ENCODE results near the gene MED26. TPM values are rescaled to one million over a fixed set of nuclear protein-coding genes. Genes with fewer than 3 reads are reported as not detected.
"Not testable (repeated sequence)": the region's sequence is repeated elsewhere in the genome, so short reads cannot be mapped to it uniquely, and the experiment has no call there.

Gene MED26
- total RNA-seq (10 to 100 TPM in 2 of 5 donors, 1 to 10 TPM in 2, under 1 TPM in 1; 0.58 to 41.7 (median 6.2) TPM), polyA plus RNA-seq (1 to 10 TPM; 2.9 to 4.8 (median 3.8) TPM)
- long read RNA-seq, donor 1, partial matches to known transcripts, result 0 of 2 reads
- long read RNA-seq, donor 1, other reads (novel, unspliced or antisense), result 0 of 2 reads
- long read RNA-seq, donor 2, transcript MED26-202 (1 exons, 3,871 nt), result major isoform, 12 of 12 reads
- long read RNA-seq, donor 2, partial matches to known transcripts, result 0 of 12 reads
- long read RNA-seq, donor 2, other reads (novel, unspliced or antisense), result 0 of 12 reads
- long read RNA-seq, donor 3, transcript MED26-202 (1 exons, 3,871 nt), result major isoform, 7 of 7 reads
- long read RNA-seq, donor 3, partial matches to known transcripts, result 0 of 7 reads
- long read RNA-seq, donor 3, other reads (novel, unspliced or antisense), result 0 of 7 reads
- long read RNA-seq, donor 4, result 0 reads
- long read RNA-seq, donor 5, partial matches to known transcripts, result 0 of 4 reads
- long read RNA-seq, donor 5, other reads (novel, unspliced or antisense), result 0 of 4 reads
- long read RNA-seq, donor 6, transcript MED26-202 (1 exons, 3,871 nt), result major isoform, 20 of 20 reads
- long read RNA-seq, donor 6, partial matches to known transcripts, result 0 of 20 reads
- long read RNA-seq, donor 6, other reads (novel, unspliced or antisense), result 0 of 20 reads
- long read RNA-seq, donor 7, transcript MED26-202 (1 exons, 3,871 nt), result major isoform, 13 of 16 reads
- long read RNA-seq, donor 7, partial matches to known transcripts, result 0 of 16 reads
- long read RNA-seq, donor 7, other reads (novel, unspliced or antisense), result 0 of 16 reads
- long read RNA-seq, donor 8, transcript MED26-202 (1 exons, 3,871 nt), result major isoform, 14 of 15 reads
- long read RNA-seq, donor 8, partial matches to known transcripts, result 0 of 15 reads
- long read RNA-seq, donor 8, other reads (novel, unspliced or antisense), result 0 of 15 reads
- long read RNA-seq, donor 9, transcript MED26-202 (1 exons, 3,871 nt), result major isoform, 22 of 24 reads
- long read RNA-seq, donor 9, partial matches to known transcripts, result 0 of 24 reads
- long read RNA-seq, donor 9, other reads (novel, unspliced or antisense), result 0 of 24 reads
- long read RNA-seq, donor 10, transcript MED26-202 (1 exons, 3,871 nt), result major isoform, 6 of 6 reads
- long read RNA-seq, donor 10, partial matches to known transcripts, result 0 of 6 reads
- long read RNA-seq, donor 10, other reads (novel, unspliced or antisense), result 0 of 6 reads

GRCh38 chr19:16628183-16628983, at the start of gene MED26:
TSS of gene MED26 (minus strand) at chr19:16628204. CDS start at chr19:16627943, 261 bp downstream.
- Histone ChIP-seq H3K36me3 (peaks cover 5 to 49% (median 44%) of the 10 kb centered on the region in 4 donors), H3K27ac (peak within 1 kb of the TSS; percentile 93 to 99 (median 98)), H3K4me3 (peak within 1 kb of the TSS; percentile 95 to 100 (median 96)), H3K27me3 (no peaks in the 10 kb centered on the region), H3K9me3 (no peaks in the 10 kb centered on the region), H3K4me1 (peaks cover 33 to 54% (median 44%) of the 10 kb centered on the region in 4 donors)
- TF ChIP-seq POLR2AphosphoS5 (IDR thresholded peaks at IDR 0.05) (peak; percentile 88 to 95 (median 93)), POLR2A (IDR thresholded peaks at IDR 0.05) (no peak)
- DNase-seq, result peak; percentile 96 to 98
- intact Hi-C loops (cut with DNase I; ENCODE audit: low total_unique reads), result loop anchor here (5.0 kb wide), 1 partner anchor 56 kb away; the partner anchor contains the start of gene SLC35E1
- whole genome bisulfite sequencing, 5 donors, result 0 to 1% (median 0%) methylated on average over 10 to 98 of the region's 98 CpGs

- H3K4me1 ChIP-seq, result peaks cover 0 to 15% (median 4%) of the 10 kb centered on the region in 4 donors
- no peaks in the 10 kb centered on the region for H3K27me3 ChIP-seq
- H3K4me3 ChIP-seq, result no peak overlapping the region
- peaks cover 0 to 10% (median 8%) of the 10 kb centered on the region in 4 donors for H3K9me3 ChIP-seq
- no peak for DNase-seq
- intact Hi-C loops (cut with DNase I; ENCODE audit: low total_unique reads), result no loop called here
- TF ChIP-seq POLR2AphosphoS5 (IDR thresholded peaks at IDR 0.05), result no peak
- TF ChIP-seq EP300 (IDR thresholded peaks at IDR 0.05), result no peak
- no peak for TF ChIP-seq POLR2A (IDR thresholded peaks at IDR 0.05)
- TF ChIP-seq CTCF (IDR thresholded peaks at IDR 0.05), result no peak
- peak overlapping the region in 1 of 5 donors; percentile 68 for H3K27ac ChIP-seq
- H3K36me3 ChIP-seq, result peaks cover 21 to 27% (median 24%) of the 10 kb centered on the region in 4 donors
Measured at GRCh38 chr19:16677055-16677454, 49.1 kb upstream of the MED26 start.

GRCh38 chr19:16676101-16676798, 48.2 kb upstream of the MED26 start:
- H3K36me3 ChIP-seq, result peaks cover 13 to 21% (median 16%) of the 10 kb centered on the region in 4 donors
- peak in 1 of 2 donors; percentile 49 for DNase-seq
- TF ChIP-seq POLR2A (IDR thresholded peaks at IDR 0.05) (no peak), POLR2AphosphoS5 (IDR thresholded peaks at IDR 0.05) (peak in 1 of 3 donors; percentile 48)
- peaks cover 0 to 15% (median 4%) of the 10 kb centered on the region in 4 donors for H3K4me1 ChIP-seq
- H3K9me3 ChIP-seq, result peaks cover 0 to 6% (median 6%) of the 10 kb centered on the region in 4 donors
- H3K27me3 ChIP-seq, result no peaks in the 10 kb centered on the region
- WGBS, 5 donors, result 33 to 70% (median 49%) methylated on average over 15 of the region's 15 CpGs
- H3K4me3 ChIP-seq, result no peak overlapping the region
- intact Hi-C loops (cut with DNase I; ENCODE audit: low total_unique reads), result no loop called here
- peak overlapping the region; percentile 15 to 68 (median 32) for H3K27ac ChIP-seq

GRCh38 chr19:16673839-16674238, 45.8 kb upstream of the MED26 start:
- H3K9me3 ChIP-seq; DNase-seq; intact Hi-C loops (cut with DNase I; ENCODE audit: low total_unique reads); H3K27me3 ChIP-seq; H3K27ac ChIP-seq; H3K4me3 ChIP-seq: not testable (repeated sequence)
- peaks cover 0 to 15% (median 4%) of the 10 kb centered on the region in 4 donors for H3K4me1 ChIP-seq
- peaks cover 0 to 11% (median 3%) of the 10 kb centered on the region in 4 donors for H3K36me3 ChIP-seq
- 78 to 93% (median 90%) methylated on average over 4 of the region's 4 CpGs for WGBS, 5 donors
